Bronchial smooth muscle cell (primary cell): ENCODE measurements around the gene GIN1. TPM values are rescaled to one million over a fixed set of nuclear protein-coding genes. Genes with fewer than 3 reads are reported as not detected.

Experiments used
- total RNA-seq: library from RNA; depleted of rRNA; stranded (reverse); fragments of >200 nt; gene quantifications from 2 replicates; pipeline ENCODE4 v1.2.1, GENCODE V29; 2014

The GIN1 gene, protein sequence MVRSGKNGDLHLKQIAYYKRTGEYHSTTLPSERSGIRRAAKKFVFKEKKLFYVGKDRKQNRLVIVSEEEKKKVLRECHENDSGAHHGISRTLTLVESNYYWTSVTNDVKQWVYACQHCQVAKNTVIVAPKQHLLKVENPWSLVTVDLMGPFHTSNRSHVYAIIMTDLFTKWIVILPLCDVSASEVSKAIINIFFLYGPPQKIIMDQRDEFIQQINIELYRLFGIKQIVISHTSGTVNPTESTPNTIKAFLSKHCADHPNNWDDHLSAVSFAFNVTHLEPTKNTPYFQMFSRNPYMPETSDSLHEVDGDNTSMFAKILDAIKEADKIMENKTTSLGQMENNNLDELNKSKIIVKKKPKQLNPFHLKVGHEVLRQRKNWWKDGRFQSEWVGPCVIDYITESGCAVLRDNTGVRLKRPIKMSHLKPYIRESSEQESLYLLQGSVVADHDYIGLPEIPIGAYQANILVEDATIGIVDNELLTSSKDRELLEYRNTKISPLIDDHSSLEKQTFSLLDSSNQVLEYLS
- 4.7 and 5.7 TPM in 2 replicates for total RNA-seq

DNA sequence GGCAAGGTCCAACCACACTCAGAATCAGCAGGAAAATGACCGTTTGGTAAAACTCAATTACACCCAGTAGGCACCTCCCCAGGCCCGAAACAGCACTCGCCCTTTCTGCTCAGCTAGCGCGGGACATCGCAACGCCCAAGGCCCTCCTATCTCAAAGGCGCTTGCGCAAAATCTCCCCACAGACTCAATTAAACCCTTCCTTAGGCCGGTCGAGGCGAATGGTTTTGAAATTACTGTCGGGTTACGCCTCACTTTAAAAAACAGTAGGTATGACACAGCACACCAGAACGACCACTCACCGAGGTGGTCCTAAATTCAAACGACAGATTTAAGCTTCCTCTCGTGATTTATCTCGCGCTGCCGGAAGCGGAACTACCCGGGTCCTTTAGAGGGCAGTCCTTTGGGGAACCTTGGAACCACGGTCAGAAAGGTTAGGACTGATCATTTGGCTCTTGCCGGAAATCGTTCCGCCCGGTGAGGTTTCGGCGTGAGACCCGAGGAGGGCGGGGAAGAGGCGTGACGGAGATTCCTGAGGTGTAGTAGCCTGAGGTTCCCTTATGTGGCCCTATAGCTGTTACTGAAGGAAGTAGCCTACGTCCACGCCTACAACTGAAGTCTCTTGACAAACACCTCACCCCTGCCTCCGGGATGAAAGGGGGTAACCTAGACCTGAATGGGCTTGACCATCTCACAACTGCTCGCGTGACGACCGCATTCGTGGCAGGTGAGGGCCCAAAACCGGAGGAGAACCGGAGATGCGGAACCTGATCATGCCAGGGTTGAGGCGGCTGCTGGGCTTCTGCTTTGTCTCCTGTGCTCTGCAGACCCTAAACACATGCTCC, at the start of gene GIN1, which contains the start of gene PPIP5K2:
Gene GIN1 (minus strand): TSS at position 374 of the 842 bp plus-strand sequence. CDS start 11,431 bp downstream, outside the sequence.
Gene PPIP5K2 (plus strand): TSS at position 537 of the 842 bp plus-strand sequence. CDS start 9,289 bp downstream, outside the sequence.

Other genes starting within 250 kb of the GIN1 start
- gene PPIP5K2, start 163 bp upstream of the GIN1 start, total RNA-seq, result 40.3 and 42.7 TPM in 2 replicates
- 5.3 and 5.8 TPM in 2 replicates for gene MACIR, start 138.6 kb upstream of the GIN1 start, total RNA-seq